GM19463 (cell line): ENCODE measurements around the gene TAGLN2.

ENCODE experiments used
- ATAC-seq: cut with Tn5 transposase; IDR thresholded peaks from one replicate; pipeline ENCODE4 v1.9.1; 2021; ENCODE audit warnings: mild to moderate bottlenecking, moderate library complexity; ENCODE audit not compliant: unreplicated experiment

The TAGLN2 gene

DNA sequence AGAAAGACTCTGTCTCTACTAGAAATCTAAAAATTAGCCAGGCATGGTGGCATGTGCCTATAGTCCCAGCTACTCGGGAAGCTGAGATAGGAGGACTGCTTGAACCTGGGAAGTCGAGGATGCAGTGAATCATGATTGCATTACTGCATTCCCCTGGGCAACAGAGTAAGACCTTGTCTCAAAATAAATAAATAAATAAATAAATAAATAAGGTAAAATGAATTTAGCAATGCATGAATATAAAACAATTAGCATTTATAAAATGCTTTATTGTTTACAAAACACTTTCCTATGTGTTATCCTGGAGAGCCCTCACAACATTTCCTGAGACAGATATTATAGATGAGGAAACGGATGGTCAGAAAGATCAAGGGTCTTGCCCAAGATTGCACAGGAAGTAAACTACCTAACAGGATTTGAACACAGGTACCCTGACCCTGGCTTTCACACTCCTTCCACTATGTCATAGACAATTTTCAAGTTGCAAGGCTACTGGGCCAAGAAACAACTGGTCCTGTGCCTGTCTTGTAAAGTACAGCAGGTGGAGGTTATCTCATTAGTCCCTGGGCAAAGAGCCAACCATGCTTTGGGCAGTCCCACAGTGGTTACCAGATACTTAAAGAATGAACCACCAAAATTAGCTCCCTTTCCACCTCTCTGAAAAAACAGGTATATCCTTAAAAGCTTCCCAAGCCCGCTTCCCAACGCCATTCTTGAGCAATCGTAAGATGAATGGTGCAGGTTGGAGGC, 47.4 kb downstream of the TAGLN2 start:
- ATAC-seq: no peak

DNA sequence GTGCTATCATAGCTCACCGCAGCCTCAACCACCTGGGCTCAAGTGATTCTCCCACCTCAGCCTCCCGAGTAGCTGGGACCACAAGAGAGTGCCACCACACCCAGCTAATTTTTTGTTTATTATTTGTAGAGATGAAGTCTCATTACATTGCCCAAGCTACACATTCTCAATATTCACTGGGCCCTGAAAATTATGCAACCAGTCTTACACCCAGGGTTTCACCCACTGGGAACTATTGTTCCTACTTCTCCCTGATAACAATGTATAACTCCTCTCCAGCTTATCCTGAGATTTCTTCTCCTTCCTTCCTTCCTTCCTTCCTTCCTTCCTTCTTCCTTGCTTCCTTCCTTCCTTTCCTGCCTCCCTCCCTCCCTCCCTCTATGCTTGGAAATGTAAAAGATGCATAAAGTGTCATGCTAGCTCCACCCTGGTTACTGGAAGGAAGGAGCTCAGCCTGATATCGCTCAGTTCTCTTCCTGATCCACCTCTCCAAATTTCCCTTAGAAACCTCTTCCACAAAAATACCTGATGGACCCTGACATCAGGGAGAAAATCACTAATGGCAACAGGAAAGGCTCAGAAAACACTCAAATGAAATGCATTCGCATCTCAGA, 51.7 kb downstream of the TAGLN2 start:
- no peak for ATAC-seq

DNA sequence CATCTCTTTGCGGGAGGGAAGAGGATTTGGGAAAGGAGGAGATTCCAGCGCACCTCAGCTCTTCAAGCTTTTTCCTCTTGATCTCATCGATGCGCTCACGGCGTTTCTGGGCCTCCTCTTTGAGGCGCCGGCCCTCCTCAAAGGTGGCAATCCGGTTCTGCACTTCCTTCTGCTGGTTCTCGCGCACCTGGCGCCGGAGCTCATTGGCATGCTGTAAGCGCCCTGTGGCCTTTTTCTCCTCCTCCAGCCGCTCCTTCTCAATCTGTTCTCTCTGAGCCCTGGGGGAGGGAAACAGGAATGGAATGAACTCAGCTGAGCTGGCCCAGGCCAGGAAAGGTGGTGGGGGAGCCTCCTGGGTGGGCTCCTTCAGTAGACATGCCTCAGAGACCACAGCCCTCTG, 52.4 kb downstream of the TAGLN2 start:
- ATAC-seq: no peak

DNA sequence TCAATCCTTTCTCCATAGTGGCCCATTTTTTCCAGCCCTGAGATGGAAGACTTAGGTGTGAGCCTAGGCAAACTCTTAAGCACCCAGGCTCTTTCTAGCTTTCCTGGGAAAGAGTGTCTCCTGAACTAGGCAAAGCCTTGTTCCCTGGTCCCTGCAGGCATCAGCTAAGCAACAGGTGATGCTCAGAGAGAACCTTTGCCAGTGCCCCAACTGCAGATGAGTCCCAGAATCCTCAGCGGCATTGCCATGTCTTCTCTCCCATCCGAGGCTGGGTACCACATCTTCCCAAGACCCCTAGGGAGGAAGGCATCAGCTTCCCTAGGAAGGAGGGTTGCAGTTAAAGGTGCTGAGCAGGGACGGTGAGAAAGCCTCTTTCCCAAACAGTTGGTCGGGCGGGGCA, 54.6 kb downstream of the TAGLN2 start:
- no peak for ATAC-seq

DNA sequence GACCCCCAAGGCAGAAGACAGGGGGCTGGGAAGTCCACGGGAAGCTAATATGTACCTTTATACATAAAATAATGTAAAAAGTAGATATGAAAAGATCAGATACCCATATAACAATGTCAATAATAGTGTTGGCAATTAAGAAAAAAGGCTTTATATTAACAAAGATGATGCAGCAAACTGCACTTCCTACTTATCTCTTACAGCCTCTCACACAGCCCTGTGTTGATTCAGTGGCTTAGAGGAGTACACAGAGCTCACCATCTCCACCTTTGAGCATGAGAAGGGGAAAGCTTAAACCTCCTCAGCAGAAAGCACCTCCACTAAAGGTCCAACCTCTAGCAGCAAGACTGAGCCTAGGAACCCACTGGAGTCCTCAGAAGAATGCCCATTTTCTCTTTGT, 55.7 kb downstream of the TAGLN2 start:
- no peak for ATAC-seq

DNA sequence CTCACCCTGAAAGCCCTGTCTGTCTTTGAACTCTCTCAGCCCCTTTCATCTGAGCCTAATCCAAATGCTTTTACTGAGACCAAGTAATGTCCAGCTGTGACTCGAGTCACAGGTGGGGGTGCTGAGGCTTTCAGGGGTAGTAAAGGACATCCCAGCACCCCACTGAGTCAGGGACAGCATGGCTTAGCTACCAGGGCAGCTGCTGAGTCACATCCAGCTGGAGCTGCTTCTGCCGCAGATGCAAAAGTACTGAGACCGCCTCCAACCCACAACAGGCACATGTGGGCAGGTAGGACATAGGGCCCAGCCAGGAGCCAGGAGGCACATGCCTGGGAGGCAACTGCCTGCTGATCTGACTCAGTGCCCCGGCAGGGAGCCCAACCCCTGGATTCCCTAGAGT, 56.1 kb downstream of the TAGLN2 start:
- peak; percentile 77 for ATAC-seq

DNA sequence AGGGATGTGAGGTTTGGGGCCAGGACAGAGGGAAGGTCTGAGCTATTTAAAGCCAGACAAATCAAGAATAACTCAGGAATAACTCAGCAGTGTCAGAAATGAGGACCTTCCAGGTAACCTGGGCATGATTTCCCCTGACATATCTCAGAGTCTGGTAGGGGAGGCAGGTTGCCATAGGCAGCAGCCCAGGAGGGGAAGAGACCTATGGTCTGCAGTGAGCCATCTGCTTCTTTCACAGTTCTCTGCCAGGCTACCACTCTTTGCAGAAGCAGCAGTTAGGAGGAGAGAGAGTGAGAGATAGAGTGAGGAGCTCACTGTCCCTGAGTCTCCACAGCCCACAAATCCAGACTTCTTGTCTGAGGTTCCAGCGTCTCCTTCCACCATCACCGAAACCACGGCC, 56.5 kb downstream of the TAGLN2 start:
- peak; percentile 34 for ATAC-seq
